Measurements from ENCODE around the gene CCNA2.

The CCNA2 gene

GRCh38 chr4:121767166-121767565, 56.5 kb downstream of the CCNA2 start:
- Mint-ChIP-seq H3K27me3 (peaks cover 38% of the 10 kb centered on the region), H3K9me3 (no peaks in the 10 kb centered on the region), H3K36me3 (no peaks in the 10 kb centered on the region)

More at GRCh38 chr4:121767166-121767565, 56.5 kb downstream of the CCNA2 start:
- H3K27ac Mint-ChIP-seq, result no peak overlapping the region
- peaks cover 10% of the 10 kb centered on the region for H3K4me1 Mint-ChIP-seq
- H3K4me3 Mint-ChIP-seq, result no peak overlapping the region

All from activated naive CD4-positive, alpha-beta T cell treated with anti-CD3 and anti-CD28 coated beads, Interleukin-2, amount 50 U/mL, for 24 hours (primary cell).